GM18873 (cell line): ENCODE measurements around the gene PALLD.

Source experiments
- ATAC-seq: cut with Tn5 transposase; IDR thresholded peaks from one replicate; pipeline ENCODE4 v1.9.1; 2021; ENCODE audit warnings: mild to moderate bottlenecking, moderate library complexity, moderate number of reproducible peaks; ENCODE audit not compliant: unreplicated experiment, low FRiP score

PALLD gene

GRCh38 chr4:168659741-168660465 is 163.1 kb downstream of the PALLD start:
- no peak for ATAC-seq

- ATAC-seq, result no peak
These were observed 165.6 kb downstream of the PALLD start for GRCh38 chr4:168662297-168662984.

- ATAC-seq, result no peak
These were observed 167.5 kb downstream of the PALLD start for GRCh38 chr4:168664242-168664891.

- ATAC-seq, result no peak
These were observed 169.7 kb downstream of the PALLD start for GRCh38 chr4:168666531-168666930.

- ATAC-seq, result no peak
These were observed 170.5 kb downstream of the PALLD start for GRCh38 chr4:168667376-168667775.

GRCh38 chr4:168667921-168668320 is 171.1 kb downstream of the PALLD start:
- no peak for ATAC-seq

GRCh38 chr4:168673476-168673875 is 176.6 kb downstream of the PALLD start:
- ATAC-seq, result no peak

- ATAC-seq, result no peak
These were observed 177.4 kb downstream of the PALLD start for GRCh38 chr4:168674077-168674747.

- no peak for ATAC-seq
These were observed 178.0 kb downstream of the PALLD start for GRCh38 chr4:168674866-168675265.

GRCh38 chr4:168677063-168677462 is 180.2 kb downstream of the PALLD start:
- no peak for ATAC-seq

- no peak for ATAC-seq
These were observed 181.0 kb downstream of the PALLD start for GRCh38 chr4:168677879-168678278.

- ATAC-seq, result no peak
These were observed 182.0 kb downstream of the PALLD start for GRCh38 chr4:168678751-168679366.

- no peak for ATAC-seq
These were observed 182.5 kb downstream of the PALLD start for GRCh38 chr4:168679397-168679796.

GRCh38 chr4:168679819-168680218 is 183.0 kb downstream of the PALLD start:
- no peak for ATAC-seq

GRCh38 chr4:168682898-168683500 is 186.1 kb downstream of the PALLD start:
- no peak for ATAC-seq

GRCh38 chr4:168683595-168683994 is 186.7 kb downstream of the PALLD start:
- ATAC-seq, result no peak

GRCh38 chr4:168685136-168685809 is 188.4 kb downstream of the PALLD start:
- ATAC-seq, result peak; percentile 80

GRCh38 chr4:168688584-168688983 is 191.7 kb downstream of the PALLD start:
- ATAC-seq, result no peak

GRCh38 chr4:168689791-168690190 is 192.9 kb downstream of the PALLD start:
- no peak for ATAC-seq

GRCh38 chr4:168690199-168690598 is 193.3 kb downstream of the PALLD start:
- no peak for ATAC-seq
